Measurements from ENCODE around the gene NDUFB2. TPM values are rescaled to one million over a fixed set of nuclear protein-coding genes. Genes with fewer than 3 reads are reported as not detected.
"Not testable (repeated sequence)": the region's sequence is repeated elsewhere in the genome, so short reads cannot be mapped to it uniquely, and the experiment has no call there.

Gene NDUFB2
- total RNA-seq, 1 donor from 2014 or later, result 161 TPM

- DNase-seq (no peak), ATAC-seq (no peak)
- TF ChIP-seq, protein P1, sequence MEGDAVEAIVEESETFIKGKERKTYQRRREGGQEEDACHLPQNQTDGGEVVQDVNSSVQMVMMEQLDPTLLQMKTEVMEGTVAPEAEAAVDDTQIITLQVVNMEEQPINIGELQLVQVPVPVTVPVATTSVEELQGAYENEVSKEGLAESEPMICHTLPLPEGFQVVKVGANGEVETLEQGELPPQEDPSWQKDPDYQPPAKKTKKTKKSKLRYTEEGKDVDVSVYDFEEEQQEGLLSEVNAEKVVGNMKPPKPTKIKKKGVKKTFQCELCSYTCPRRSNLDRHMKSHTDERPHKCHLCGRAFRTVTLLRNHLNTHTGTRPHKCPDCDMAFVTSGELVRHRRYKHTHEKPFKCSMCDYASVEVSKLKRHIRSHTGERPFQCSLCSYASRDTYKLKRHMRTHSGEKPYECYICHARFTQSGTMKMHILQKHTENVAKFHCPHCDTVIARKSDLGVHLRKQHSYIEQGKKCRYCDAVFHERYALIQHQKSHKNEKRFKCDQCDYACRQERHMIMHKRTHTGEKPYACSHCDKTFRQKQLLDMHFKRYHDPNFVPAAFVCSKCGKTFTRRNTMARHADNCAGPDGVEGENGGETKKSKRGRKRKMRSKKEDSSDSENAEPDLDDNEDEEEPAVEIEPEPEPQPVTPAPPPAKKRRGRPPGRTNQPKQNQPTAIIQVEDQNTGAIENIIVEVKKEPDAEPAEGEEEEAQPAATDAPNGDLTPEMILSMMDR (IDR thresholded peaks at IDR 0.05), result no peak
- Histone ChIP-seq H3K36me3 (peaks cover 28% of the 10 kb centered on the region), H3K4me3 (no peak overlapping the region), H3K27me3 (ENCODE audit: low read depth) (no peaks in the 10 kb centered on the region), H3K27ac (no peak overlapping the region), H3K9me3 (no peaks in the 10 kb centered on the region), H3K4me1 (no peaks in the 10 kb centered on the region)
- intact Hi-C loops (cut with DNase I), result no loop called here
Measured at GRCh38 chr7:140734096-140734495, 37.6 kb downstream of the NDUFB2 start.

- Histone ChIP-seq H3K27ac (no peak overlapping the region), H3K9me3 (no peaks in the 10 kb centered on the region), H3K27me3 (ENCODE audit: low read depth) (no peaks in the 10 kb centered on the region), H3K4me1 (no peaks in the 10 kb centered on the region), H3K36me3 (peaks cover 33% of the 10 kb centered on the region), H3K4me3 (no peak overlapping the region)
- ATAC-seq (no peak), DNase-seq (no peak)
- intact Hi-C loops (cut with DNase I), result no loop called here
- TF ChIP-seq, protein P1 (IDR thresholded peaks at IDR 0.05), result no peak
Measured at GRCh38 chr7:140734729-140735128, 38.2 kb downstream of the NDUFB2 start.

DNA sequence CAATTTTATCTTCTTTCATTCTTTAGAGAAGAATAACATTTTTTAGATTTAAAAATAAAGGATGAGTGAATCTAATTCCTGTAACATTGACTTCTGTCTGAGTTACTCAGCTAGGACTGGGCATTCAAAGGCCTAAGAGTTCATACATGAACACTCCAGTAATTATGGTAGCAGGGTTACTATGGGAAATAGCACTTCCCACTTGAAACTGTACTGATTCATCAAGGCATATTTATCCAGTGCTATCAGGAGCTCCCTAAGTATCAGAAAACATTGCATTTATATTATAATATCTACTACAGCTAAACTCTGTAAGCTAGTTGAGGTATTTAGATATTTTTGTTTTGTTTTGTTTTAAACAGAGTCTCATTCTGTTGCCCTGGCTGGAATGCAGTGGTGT is 41.8 kb downstream of the NDUFB2 start:
- H3K36me3 ChIP-seq, result peaks cover 36% of the 10 kb centered on the region
- TF ChIP-seq, protein P1 (IDR thresholded peaks at IDR 0.05), result no peak
- no peak overlapping the region for H3K27ac ChIP-seq
- H3K4me3 ChIP-seq, result no peak overlapping the region
- no peaks in the 10 kb centered on the region for H3K4me1 ChIP-seq
- H3K9me3 ChIP-seq, result no peaks in the 10 kb centered on the region
- no peak for ATAC-seq
- no peak for DNase-seq
- intact Hi-C loops (cut with DNase I), result no loop called here
- no peaks in the 10 kb centered on the region for H3K27me3 ChIP-seq (ENCODE audit: low read depth)

GRCh38 chr7:140743255-140743654 is 46.7 kb downstream of the NDUFB2 start:
- DNase-seq; H3K27ac ChIP-seq; H3K27me3 ChIP-seq (ENCODE audit: low read depth); intact Hi-C loops (cut with DNase I); H3K9me3 ChIP-seq; H3K4me1 ChIP-seq; H3K4me3 ChIP-seq; ATAC-seq: not testable (repeated sequence)
- peaks cover 21% of the 10 kb centered on the region for H3K36me3 ChIP-seq

GRCh38 chr7:140744005-140744404 is 47.5 kb downstream of the NDUFB2 start:
- intact Hi-C loops (cut with DNase I), result no loop called here
- peaks cover 8% of the 10 kb centered on the region for H3K4me1 ChIP-seq
- H3K27ac ChIP-seq, result no peak overlapping the region
- DNase-seq, result no peak
- H3K4me3 ChIP-seq, result no peak overlapping the region
- TF ChIP-seq, protein P1 (IDR thresholded peaks at IDR 0.05), result no peak
- peaks cover 19% of the 10 kb centered on the region for H3K36me3 ChIP-seq
- no peaks in the 10 kb centered on the region for H3K9me3 ChIP-seq
- no peak for ATAC-seq
- no peaks in the 10 kb centered on the region for H3K27me3 ChIP-seq (ENCODE audit: low read depth)

GRCh38 chr7:140745266-140746058 is 49.0 kb downstream of the NDUFB2 start:
- H3K4me3 ChIP-seq, result no peak overlapping the region
- peak in 1 of 2 donors; percentile 46 for ATAC-seq

More at GRCh38 chr7:140745266-140746058, 49.0 kb downstream of the NDUFB2 start:
- intact Hi-C loops (cut with DNase I), result no loop called here
- no peak for DNase-seq
- H3K9me3 ChIP-seq, result no peaks in the 10 kb centered on the region
- TF ChIP-seq, protein P1 (IDR thresholded peaks at IDR 0.05), result no peak
- H3K36me3 ChIP-seq, result peaks cover 16% of the 10 kb centered on the region
- no peaks in the 10 kb centered on the region for H3K27me3 ChIP-seq (ENCODE audit: low read depth)
- no peak overlapping the region for H3K27ac ChIP-seq
- peaks cover 8% of the 10 kb centered on the region for H3K4me1 ChIP-seq

All from lower lobe of right lung (tissue), 2 donors.